HG03457 (cell line): Measurements from ENCODE around the gene ERC2.

ENCODE experiments used
- ATAC-seq: cut with Tn5 transposase; IDR thresholded peaks from one replicate; pipeline ENCODE4 v1.9.1; 2021; ENCODE audit warnings: moderate number of reproducible peaks; ENCODE audit not compliant: unreplicated experiment

Gene ERC2

DNA sequence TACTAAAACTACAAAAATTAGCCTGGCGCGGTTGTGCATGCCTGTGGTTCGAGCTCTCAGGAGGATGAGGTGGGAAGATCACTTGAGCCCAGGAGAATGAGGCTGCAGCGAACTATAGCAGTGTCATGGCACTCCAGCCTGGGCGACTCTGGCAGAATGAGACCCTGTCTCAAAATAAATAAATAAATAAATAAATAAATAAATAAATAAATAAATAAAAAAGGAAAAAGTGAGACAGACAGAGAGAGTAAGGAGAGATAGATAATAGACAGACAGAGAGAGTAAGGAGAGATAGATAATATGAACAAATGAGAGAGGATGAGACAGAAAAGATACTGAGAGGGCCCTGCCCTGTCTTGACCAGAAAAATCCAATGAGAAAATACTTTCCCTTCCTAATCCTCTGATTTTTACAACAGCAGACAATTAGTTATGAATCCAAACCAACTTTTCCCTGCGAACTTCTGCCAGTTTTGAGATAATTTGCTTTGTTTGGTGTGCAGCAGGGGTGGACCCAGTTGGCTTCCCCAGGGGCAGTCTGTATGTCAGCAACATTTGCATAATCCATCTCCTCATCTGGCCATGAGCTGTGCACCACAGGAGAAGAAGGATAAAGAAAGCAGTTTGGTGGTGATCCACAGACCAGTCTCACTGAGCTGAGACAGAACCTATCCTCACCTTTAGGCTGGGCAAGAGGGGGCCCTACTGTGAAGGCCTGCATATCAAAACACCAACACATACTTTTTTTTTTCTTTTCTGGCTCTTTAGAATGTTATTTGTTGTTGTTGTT is 692.7 kb downstream of the ERC2 start:
- ATAC-seq, result no peak

DNA sequence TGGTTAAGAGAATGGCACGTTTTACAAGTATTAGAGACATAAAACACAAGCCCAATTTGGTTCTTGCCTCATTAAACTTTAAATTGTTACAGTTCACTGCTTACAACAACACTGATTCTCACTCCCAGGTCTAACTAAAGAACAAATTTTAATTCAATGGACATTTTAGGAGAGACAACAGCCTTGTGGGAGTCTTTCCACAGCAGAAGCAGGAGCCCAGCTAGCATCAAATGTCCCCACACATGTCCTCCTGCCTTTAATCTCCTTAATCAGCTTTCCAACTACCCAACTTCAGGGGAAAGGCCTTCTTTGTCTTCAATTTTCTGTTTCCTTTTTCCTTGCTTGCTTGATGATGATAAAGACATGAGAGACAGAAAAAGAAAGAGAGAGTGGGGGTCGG is 693.4 kb downstream of the ERC2 start:
- no peak for ATAC-seq

DNA sequence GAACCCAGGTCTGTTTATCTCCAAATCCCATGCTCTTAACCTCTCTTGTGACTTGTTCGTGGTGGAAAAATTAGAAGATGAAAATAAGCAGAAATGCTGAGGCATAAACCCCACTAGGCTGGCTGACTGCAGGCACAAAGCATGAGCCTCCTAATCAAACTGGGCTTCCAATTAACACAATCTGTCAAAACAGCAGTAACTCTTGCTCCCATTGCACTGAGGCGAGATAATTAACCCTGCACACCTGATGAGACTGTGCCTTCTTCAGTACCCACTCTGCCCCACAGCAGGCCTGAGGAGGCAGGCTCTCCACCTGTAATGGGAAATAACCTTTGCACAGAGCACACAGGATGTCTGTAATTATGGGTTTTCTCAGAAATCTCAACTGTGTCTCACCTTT is 696.8 kb downstream of the ERC2 start:
- ATAC-seq, result no peak

DNA sequence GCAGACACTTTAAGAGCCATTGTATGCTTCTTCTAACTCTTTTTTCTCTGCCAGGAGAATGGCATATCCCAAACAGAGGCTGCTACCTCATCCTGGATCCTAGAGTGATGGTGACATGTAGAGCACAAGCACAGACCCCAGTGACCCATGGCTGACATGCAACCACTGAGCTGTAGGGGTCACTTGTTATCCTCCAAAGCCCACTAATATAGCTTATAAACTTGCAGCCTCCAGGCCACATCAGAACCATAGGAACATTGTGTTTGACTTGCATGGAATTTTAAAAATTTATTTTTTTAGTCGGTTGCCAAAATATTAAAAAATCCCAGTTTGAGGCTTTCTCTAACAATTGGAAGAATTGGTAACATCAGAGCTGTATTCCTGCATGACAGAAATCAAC is 698.2 kb downstream of the ERC2 start:
- no peak for ATAC-seq

DNA sequence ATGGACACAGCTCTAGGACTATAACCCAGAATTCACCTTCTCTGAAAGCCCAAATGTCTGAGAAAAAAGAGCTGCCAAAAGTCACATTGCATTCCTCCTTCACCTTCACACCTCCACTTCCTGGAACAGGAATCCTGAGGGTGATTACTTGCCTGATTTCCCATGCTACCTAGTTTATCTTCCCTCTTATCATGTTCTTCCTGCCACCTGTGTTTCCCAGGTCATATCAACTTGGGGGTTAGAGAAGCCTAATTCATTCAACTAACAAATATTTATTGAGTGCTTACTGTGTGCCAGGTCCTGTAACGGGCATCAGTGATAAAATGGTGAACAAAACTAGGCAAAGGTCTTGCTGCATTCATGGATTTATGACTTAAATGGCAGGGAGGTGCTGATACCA is 701.5 kb downstream of the ERC2 start:
- ATAC-seq, result no peak

DNA sequence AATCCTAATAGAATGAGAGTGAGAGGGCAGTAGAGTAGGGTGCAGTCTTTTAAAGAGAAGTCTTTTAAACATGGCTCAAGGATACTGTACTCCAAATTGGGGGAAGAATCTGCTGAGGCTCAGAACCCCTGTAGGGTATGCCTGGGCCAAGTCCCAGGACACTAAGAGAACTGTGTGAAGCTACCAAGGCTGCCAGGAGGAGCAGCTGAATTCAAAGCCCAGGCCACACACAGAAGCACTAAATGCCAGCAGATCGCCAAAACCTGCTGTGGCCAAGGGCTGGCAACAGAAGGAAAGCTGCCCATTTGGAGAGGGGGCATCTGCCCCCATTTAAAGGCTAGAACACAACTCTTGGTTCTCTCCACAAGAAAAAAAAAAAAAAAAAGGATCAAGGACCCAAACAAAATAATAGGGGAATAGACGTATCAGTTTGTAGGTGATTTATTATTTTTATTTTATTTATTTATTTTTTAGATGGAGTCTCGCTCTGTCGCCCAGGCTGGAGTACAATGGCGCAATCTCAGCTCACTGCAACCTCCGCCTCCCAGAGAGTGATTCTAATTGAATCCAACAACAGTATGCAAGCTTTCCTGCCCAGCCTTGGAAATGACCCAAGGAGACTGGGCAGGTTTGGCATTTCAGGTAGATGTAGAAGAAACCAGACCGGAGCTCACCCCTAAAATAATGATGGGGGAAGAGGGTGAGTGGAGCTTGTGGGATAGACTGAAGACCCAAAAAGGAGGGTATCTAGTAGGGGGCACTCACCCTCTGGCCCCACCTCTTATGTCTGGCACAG is 702.2 kb downstream of the ERC2 start:
- no peak for ATAC-seq

DNA sequence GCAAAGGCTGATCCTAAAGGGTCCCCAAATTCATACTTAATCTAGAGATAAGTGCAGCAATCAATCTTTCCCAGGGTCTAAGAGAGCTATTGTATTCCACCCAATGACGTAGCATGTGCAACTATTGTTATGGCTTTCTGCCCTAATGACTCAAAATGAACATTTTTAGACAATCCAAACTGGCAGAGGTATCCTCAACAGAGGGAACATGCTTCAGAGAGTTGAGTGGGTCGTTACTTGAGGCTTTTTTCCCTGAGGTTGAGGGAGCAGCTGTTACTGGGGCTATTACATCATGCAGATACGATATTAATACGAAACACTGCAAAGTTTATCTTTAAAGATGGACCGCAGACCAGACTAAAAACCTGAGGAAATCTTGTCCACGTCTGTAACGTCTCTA is 702.9 kb downstream of the ERC2 start:
- no peak for ATAC-seq

DNA sequence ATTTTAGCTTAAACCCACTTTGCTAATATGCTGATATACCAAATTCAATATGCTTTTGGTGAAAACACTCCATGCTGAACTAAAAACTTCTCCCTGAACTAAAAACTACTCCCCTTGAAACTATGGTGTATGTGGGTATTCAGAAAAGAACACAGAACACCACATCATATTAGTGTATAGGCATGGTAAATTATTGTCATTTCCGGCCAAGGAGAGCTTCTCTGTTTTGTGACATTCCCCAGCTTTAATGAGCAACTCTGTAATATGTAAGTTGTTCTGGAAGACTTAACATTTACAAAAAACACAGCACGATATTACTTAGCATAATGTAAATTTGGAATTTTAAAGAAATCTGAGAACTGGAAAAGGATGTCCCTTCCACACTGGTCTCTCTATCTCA is 711.3 kb downstream of the ERC2 start:
- ATAC-seq, result no peak

DNA sequence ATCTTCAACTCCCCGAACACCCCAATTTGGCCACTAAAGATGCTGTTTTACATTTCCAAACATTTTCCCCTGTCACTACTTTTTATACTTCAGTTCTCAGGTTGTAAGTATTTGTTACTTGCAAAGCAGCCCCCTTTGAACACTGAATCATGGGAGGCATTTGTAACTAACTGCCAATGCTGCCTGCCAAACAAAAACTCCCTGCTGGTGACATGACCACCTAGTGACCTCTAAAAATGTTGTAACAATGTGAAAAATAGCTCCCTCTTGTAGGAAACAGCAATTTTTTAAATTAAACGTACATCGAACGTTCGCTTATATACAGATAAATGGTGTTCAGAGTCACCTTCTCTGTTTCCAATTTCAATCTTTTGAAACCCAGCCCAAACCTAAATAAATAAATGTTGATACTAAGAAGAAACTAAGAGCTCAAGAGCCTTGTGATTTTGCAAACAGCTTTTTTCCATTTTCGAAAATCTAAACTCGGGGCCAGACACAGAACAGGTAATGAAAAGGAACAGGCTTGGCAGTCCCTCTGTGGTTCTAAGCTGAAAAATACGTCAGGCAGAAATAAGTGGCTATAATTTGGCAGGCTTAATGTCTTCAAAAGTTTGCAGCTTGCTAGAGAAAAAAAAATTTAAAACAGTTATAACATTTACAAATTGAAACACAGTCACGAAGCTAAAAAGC is 712.6 kb downstream of the ERC2 start:
- no peak for ATAC-seq

DNA sequence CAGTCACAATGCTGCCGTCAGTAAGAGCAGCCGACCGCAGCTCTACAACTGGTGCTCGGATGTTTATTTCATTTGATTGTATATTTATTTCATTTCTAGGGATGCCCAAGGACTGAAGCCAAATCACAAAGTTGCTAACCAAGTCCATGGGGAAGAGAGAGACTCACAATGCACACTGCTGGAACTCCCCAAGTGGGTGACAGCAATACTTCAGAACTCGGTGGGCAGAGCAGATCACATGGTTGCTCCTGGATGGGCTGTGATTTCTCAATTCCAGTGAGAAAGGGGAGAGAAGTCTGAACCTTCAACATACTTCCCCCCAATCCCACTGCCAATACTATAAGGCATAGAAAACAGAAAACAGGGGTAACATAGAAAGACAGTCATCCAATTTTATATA is 715.4 kb downstream of the ERC2 start:
- no peak for ATAC-seq

DNA sequence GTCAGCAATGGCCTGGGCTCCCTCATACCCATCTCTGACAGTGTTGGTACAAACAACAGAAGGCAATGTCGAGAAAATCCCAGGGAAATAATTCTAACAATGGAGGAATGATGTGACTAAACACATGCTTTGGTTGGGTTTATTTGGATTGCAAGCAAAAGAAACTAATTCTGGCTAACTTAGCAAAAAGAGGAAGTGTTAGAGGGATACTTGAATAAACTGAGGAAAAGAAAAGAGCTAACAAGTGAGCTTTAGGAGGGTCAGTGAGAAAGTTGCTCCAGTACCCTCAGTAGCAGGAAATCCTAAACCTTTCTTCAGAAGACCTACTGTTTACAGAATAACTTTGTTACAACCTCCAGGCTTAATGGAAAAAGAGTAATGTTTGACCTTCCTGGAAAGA is 716.5 kb downstream of the ERC2 start:
- ATAC-seq, result no peak

DNA sequence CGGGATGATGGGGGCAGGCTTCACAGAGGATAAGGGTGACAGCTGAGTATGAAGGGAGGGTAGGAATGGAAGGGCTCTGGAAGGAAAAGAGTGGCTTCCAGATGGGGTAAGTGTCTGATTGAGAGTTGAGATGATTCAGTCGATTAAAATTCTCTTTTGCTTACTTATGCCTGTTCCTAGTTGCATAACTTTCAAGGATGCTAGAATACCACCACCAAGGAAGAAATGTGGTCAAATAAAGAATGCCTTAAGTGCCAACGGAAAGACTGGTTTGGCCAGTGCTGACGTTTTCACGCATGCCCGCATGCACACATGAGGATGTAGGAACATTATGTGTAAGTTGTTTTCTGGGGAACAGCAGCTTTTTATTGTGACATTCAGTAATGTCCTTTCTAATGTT is 717.7 kb downstream of the ERC2 start:
- ATAC-seq, result no peak

DNA sequence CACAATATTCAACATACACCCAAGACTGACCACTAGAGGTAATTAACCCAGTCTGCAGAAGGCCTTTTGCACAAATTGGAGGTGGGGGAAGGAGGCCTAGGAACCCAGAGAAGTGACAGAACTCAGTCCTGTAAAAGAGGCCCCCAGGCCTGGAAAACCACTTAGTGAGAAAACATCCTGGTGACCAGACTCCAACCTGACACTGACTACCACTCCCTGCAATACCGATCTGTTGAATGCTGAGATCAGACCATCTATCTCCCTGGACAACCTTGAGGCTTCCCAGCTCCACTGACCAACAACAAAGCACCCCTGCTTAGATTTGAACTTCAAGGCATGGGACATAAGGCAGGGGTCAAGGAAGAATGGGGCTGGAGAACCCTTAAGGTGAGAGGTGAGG is 719.2 kb downstream of the ERC2 start:
- no peak for ATAC-seq

DNA sequence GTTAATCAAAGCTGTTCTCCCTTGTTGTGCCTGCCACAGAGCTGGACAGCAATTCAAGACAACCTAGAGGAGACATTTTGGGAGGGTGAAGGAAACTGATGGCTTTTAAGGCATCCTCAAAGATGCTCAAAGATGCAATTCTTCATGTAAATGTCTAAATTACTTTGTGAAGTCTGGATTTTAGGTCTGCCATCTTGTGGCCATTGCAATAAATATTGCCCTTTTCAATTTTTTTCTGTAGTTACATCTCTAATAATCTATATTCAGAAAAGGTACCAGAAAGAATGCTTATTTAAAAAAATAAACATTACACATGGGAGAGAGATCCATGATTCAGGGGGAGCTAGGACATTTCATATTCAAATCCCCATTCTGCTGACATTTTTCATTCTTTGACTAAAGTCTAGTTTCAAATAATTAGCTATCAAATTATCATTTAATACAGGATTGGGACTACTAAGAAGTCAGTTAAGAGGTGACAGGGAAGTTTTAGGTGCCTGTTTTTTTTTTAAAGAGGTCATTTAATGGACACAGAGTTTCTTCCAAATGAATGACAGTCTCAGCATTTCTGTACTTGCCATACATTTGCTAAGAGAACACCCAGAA is 721.4 kb downstream of the ERC2 start:
- ATAC-seq, result no peak

DNA sequence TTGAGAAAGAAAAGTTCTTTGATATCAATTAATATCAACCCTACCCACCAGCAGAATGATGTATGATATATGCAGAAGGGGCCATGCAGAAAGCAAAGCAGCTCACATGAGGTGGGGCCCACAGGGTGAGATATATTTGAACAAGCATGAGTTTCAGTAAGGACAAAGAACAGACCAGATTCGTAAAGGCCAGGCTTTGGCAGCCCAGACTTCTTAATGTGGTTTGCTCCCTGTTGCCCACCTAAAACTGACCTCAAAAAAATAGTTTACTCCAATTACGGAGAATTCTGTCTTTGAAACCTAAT is 725.5 kb downstream of the ERC2 start:
- no peak for ATAC-seq

DNA sequence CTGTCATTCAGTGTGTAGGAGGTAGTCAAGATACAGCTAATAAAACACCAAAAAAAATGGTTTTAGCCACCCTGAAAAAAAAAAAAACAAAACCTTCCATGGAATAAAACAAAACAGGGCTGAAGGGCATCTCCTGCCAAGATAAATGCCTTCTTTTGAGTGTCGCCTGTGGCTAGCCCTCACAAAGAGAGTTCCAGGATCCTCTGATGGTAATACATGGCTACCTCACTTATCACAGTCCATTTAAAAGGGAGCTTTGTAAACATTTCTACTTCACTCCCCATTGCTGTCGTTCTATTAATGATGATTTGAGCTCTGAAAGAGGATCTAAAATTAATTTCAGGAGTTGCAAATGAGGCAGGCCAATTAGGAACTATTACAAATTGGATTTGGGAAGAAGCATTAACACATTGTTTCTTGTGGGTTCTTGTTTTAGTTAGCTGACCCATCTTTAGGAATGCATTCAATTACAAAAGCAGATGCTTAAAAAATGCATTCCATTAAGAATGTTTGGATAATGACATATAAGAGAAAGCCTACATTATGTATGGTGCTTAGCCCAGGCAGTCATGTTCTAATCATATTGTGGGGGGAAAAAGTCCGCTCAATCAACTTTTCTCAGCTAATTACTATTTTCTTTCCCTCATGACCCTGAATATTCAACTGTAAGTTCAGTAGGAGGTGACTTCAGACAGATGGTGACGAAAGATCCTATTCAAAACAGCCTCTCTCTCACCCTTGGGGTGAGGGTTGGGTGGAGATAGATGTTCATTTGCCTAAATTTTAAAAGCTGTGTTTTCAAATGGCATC is 726.0 kb downstream of the ERC2 start:
- no peak for ATAC-seq

DNA sequence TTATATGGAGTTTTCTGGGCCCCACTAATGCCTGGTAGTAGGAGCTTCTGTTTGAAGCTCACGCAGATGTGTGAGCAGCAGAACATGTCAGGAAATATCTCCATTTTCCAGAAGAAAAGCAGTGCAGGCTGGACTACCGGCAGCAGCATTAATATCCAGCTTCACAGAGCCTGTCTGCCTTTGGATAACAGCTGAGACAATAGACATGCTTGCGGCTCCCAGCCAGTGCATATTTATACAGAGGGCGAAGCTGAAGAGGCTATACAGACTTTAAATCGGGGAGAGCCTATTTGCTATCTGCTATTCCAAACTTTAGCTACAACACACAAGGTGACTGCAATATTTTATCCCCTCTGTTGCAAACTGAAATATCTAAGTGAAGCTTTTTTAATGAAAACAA is 731.1 kb downstream of the ERC2 start:
- ATAC-seq, result no peak

DNA sequence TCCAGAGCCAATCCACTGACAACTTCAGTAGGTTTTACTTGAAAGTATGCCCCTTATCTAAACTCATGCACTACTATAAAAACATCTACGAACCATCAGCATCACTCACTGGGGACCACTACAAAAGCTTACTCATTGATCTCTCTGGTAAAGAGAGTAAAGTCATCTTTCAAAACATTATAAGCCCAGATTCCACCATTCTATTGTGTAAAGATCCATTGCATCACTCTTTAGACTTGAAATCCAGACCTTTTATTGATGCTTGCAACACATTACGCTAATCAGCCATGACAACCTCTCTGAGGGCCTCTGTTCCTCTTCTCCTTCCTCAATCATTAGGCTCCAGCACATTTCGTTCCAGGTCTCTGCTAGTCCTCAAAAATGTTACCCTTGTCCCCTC is 732.3 kb downstream of the ERC2 start:
- no peak for ATAC-seq

DNA sequence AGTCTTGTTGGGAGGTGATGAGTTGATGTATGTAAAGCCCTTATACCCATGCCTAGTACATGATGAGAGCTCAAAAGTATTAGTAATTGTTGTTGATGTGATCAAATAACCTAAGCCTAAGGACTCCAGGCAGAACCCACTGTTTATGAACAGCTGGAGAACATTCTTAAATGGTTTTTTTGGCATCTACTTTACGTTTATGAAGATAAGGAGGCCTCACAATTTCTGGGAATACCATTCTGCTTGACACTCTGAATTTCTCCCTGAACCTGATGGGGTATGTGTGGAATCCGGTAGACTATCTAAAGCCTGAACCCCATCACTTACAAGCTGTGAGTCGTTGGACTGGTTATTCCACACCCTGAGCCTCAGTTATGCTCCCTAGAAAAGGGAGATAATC is 736.5 kb downstream of the ERC2 start:
- ATAC-seq, result no peak

DNA sequence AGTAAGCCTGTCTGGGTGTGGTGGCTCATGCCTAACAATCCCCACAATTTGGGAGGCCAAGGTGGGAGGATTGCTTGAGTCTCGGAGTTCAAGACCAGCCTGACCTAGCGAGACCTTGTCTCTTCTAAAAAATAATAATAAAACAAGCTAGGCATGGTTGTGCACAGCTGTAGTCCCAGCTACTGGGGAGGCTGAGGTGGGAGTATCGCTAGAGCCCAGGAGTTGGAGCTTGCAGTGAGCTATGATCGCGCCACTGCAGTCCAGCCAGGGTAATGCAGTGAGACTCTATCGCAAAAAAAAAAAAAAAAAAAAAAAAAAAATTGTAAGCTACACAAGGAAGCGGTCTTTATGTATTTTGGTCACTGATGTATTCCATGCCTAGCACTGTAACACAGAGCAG is 738.7 kb downstream of the ERC2 start:
- ATAC-seq, result no peak
